Stimulated activated CD8-positive, alpha-beta memory T cell treated with anti-CD3 and anti-CD28 coated beads, Interleukin-12 subunit alpha, Interleukin-12 subunit beta, amount 100 ng/mL, for 4 hours (primary cell): Measurements from ENCODE around the gene OTUD5.
"Not testable (repeated sequence)": the region's sequence is repeated elsewhere in the genome, so short reads cannot be mapped to it uniquely, and the experiment has no call there.

ENCODE experiments used
- DNase-seq: peaks from one replicate; pipeline ENCODE4 v3.0.0-alpha.2; 2020; ENCODE audit warnings: low read depth

The OTUD5 gene

GRCh38 chrX:48876944-48877343 is 80.5 kb downstream of the OTUD5 start:
- DNase-seq, result not testable (repeated sequence)
